Measurements from ENCODE around the gene CLDN19.
A peak's percentile ranks its signal among the peaks of the same experiment; 100 is the strongest.

The CLDN19 gene

DNA sequence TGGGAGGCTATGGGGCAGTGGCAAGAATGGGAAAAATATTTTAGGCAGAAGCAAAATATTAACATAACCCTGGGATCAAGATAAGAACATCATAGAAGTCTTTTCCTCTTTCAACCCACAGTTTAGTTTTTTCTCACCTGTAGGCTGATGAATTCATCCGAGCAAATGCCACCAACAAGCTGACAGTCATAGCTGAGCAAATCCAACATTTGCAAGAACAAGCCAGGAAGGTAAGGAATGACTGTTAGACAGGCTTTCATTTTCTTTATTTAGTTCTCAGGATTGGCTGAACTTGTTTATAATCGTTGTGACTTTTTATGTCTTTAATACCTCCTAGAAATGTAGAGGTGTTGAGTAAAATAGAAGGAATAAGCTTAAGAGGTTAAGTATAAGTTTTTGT, 33.4 kb upstream of the CLDN19 start:
- in situ Hi-C loops (cut with MboI; ENCODE audit: low sequenced_read_pairs, unreplicated experiment): no loop called here
- TF ChIP-seq, protein P1, sequence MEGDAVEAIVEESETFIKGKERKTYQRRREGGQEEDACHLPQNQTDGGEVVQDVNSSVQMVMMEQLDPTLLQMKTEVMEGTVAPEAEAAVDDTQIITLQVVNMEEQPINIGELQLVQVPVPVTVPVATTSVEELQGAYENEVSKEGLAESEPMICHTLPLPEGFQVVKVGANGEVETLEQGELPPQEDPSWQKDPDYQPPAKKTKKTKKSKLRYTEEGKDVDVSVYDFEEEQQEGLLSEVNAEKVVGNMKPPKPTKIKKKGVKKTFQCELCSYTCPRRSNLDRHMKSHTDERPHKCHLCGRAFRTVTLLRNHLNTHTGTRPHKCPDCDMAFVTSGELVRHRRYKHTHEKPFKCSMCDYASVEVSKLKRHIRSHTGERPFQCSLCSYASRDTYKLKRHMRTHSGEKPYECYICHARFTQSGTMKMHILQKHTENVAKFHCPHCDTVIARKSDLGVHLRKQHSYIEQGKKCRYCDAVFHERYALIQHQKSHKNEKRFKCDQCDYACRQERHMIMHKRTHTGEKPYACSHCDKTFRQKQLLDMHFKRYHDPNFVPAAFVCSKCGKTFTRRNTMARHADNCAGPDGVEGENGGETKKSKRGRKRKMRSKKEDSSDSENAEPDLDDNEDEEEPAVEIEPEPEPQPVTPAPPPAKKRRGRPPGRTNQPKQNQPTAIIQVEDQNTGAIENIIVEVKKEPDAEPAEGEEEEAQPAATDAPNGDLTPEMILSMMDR (IDR thresholded peaks at IDR 0.05; ENCODE audit: borderline replicate concordance, control extremely low read depth, extremely low read depth, insufficient read depth, missing control alignments): no peak
- DNase-seq (ENCODE audit: low spot score): no peak

DNA sequence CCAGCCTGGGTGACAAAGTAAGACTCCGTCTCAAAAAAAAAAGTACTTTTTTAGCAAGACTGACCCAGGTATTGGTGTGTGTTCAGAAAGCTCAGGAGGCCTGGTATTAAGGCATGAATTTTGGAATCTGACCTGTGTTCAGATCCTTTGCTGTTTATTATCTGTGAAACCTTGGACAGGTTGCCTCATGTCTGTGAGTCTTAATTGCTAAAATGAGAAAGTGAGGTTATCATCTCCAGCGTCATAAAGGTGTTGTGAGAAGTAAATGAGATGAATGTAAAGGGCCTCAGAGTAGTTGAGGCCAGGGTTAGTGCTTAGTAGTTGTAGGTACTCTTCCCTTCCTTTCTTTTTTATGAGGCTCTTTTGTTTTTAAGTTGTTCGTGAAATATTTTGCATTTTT, 29.8 kb upstream of the CLDN19 start:
- in situ Hi-C loops (cut with MboI; ENCODE audit: low sequenced_read_pairs, unreplicated experiment): no loop called here
- TF ChIP-seq, protein P1 (IDR thresholded peaks at IDR 0.05; ENCODE audit: borderline replicate concordance, control extremely low read depth, extremely low read depth, insufficient read depth, missing control alignments): no peak
- no peak for DNase-seq (ENCODE audit: low spot score)

DNA sequence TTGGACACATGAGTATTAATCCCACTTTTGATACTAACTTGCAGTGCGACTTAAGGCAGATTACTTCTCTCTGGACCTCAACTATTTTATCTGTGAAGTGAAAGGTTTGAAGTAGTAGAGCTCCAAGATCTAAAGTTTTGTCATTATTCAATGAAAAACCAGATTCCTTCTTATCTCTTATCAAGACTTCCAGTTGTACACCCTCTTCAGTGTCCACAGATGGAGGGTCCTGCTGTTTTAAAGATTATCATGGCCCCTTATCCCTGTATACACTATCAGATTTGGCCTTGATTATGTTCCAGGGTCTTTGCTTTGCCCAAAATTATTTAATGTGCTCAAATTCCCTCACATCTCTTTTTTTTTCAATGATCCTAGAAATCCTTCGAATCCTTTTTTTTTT, 28.1 kb upstream of the CLDN19 start:
- TF ChIP-seq, protein P1 (IDR thresholded peaks at IDR 0.05; ENCODE audit: borderline replicate concordance, control extremely low read depth, extremely low read depth, insufficient read depth, missing control alignments): no peak
- DNase-seq (ENCODE audit: low spot score): no peak
- in situ Hi-C loops (cut with MboI; ENCODE audit: low sequenced_read_pairs, unreplicated experiment): no loop called here

DNA sequence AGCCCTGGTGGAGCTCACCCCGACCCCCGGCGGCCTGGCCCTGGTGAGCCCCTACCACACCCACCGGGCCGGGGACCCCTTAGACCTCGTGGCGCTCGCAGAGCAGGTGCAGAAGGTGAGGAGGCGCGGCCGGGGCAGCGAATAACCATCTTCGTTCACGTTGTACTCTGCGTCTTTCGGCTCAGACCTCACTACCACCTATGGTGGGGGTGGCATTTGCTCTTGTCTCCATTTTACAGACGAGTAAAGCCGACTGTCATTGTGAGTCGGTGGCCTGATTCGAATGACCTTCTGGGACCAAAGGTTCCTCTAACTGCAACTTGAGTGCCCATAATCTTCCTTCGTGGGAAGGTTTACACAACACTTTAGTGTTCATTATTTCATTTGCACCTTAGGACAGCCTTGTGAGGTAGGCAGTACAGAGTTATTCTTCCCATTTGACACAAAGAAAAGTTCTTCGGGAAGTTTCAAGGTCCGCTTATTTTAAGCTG, 27.5 kb upstream of the CLDN19 start:
- in situ Hi-C loops (cut with MboI; ENCODE audit: low sequenced_read_pairs, unreplicated experiment): no loop called here
- DNase-seq (ENCODE audit: low spot score): no peak
- TF ChIP-seq, protein P1 (IDR thresholded peaks at IDR 0.05; ENCODE audit: borderline replicate concordance, control extremely low read depth, extremely low read depth, insufficient read depth, missing control alignments): no peak

DNA sequence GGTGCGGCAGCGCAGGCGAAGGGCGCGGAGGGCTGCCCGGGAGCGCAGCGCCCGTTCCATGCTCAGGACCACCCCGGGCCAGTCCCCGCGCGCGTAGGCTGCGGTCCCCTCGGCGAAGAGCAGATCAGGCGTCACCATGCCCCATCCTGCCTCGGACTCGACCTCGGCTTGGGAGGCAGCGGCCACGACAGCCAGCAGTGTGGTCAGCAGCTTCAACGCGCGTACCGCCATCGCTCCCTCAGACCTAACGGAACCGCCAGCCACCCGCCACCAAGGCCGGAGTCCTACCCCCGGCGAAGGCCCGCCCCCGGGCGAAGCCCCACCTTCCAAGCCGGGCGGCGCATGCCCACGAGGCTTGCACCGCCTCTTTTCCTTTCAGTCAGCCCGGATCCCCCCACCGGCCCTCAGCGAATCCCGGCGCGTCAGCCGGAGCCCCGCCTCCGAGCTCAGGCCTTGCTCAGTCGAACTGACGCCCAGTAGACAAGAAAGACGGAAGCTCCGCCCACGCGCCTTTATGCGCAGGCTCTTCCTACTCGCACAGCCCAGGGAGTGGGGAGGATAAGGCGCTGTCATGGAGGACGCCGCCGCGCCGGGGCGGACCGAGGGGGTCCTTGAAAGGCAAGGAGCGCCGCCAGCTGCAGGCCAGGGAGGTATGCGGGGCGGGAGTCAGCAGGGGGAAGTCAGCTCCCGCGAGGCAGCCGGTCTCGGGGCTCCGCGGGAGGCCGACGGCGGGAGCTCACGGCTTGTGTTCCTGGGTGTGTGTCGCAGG, 26.9 kb upstream of the CLDN19 start, which contains the start of the genes C1orf50 and P3H1:
Gene C1orf50 (plus strand): TSS at position 509 of the 769 bp plus-strand sequence. CDS start 63 bp downstream, at position 572.
Gene P3H1 (minus strand): TSS at position 288 of the 769 bp plus-strand sequence. CDS start 57 bp downstream, at position 231.
- peak; percentile 98 for DNase-seq (ENCODE audit: low spot score)
- in situ Hi-C loops (cut with MboI; ENCODE audit: low sequenced_read_pairs, unreplicated experiment): no loop called here
- TF ChIP-seq, protein P1 (IDR thresholded peaks at IDR 0.05; ENCODE audit: borderline replicate concordance, control extremely low read depth, extremely low read depth, insufficient read depth, missing control alignments): no peak

DNA sequence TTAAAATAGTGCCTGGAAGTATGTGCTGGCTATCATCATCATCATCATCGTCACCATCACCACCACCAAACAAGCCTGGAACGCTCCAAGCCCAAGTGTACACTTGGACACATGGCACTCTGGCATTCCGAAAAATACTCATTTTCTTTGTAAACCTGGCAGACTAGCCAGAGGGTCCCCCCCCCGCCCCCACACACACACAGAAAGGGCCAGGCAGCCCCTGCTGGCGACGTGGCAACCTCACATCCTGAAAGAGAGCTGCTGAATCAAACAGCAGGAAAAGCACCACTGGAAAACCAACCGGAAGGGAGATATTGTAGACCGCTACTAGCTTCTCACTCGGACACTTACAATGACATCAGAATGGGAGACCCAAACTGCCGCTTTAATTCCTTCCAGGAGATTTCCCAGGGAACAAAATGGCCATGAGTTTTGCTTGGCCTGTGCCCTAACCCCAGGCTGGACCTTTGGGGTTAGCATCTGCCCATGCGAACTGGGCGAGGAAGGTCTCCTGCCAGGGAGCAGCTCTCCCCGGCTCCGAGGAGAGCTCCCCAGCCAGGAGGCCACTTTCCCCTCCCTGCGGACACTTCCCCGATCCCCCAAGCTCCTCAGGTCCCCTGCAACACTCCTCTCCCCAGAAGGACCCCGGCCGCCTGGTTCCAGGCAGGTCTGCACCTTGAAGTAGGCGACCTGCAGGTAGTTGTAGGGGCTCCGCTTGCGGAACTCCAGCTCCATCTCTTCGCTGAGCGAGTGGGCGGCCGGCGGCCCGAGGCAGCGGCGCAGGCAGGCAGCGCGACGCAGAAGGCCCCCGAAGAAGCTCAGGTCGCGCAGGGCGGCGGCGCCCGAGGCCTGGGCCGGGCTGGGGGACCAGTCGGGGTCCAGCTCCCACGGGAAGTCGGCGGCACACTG, 26.1 kb upstream of the CLDN19 start:
- in situ Hi-C loops (cut with MboI; ENCODE audit: low sequenced_read_pairs, unreplicated experiment): no loop called here
- peak; percentile 70 for DNase-seq (ENCODE audit: low spot score)
- TF ChIP-seq, protein P1 (IDR thresholded peaks at IDR 0.05; ENCODE audit: borderline replicate concordance, control extremely low read depth, extremely low read depth, insufficient read depth, missing control alignments): peak; percentile 21

Measured in GM13976 (cell line).